SK-N-SH treated with all-trans-retinoic acid at 6 μM for 48 hours (cell line): ENCODE results near the gene SLC6A20.

Source experiments
- ATAC-seq: fragments of 200-7000 bp; cut with Tn5 transposase; 3 replicates; pipeline ENCODE4 v1.9.1; 2020; ENCODE audit warnings: mild to moderate bottlenecking, moderate library complexity
- ARNTL ChIP-seq: fragments of 450-650 bp; formaldehyde crosslinking; IDR thresholded peaks from 2 replicates; pipeline ENCODE4 v1.5.0; 2020; ENCODE audit warnings: low read depth, mild to moderate bottlenecking, moderate library complexity, borderline replicate concordance
- BACH2 ChIP-seq: fragments of 250-450 bp; sonication (Bioruptor Pico); IDR thresholded peaks from 2 replicates; pipeline ENCODE4 v1.9.0; 2021; ENCODE audit warnings: mild to moderate bottlenecking, borderline replicate concordance
- CREB5 ChIP-seq: fragments of 250-450 bp; sonication (Bioruptor Pico); IDR thresholded peaks from 2 replicates; pipeline ENCODE4 v1.5.1; 2020; ENCODE audit warnings: low read depth, mild to moderate bottlenecking, moderate library complexity
- CSDC2 ChIP-seq: fragments of 250-450 bp; sonication (Bioruptor Pico); IDR thresholded peaks from 2 replicates; pipeline ENCODE4 v1.5.0; 2020; ENCODE audit warnings: mild to moderate bottlenecking, moderate library complexity
- ESRRG ChIP-seq: fragments of 250-450 bp; sonication (Bioruptor Pico); IDR thresholded peaks from 2 replicates; pipeline ENCODE4 v1.6.1; 2021; ENCODE audit warnings: mild to moderate bottlenecking
- GLIS3 ChIP-seq: fragments of 250-450 bp; sonication (Bioruptor Pico); IDR thresholded peaks from 2 replicates; pipeline ENCODE4 v1.5.0; 2020; ENCODE audit warnings: mild to moderate bottlenecking, moderate library complexity
- ISL1 ChIP-seq: fragments of 250-450 bp; sonication (Bioruptor Pico); IDR thresholded peaks from 2 replicates; pipeline ENCODE4 v2.1.2; 2022; ENCODE audit warnings: mild to moderate bottlenecking, moderate library complexity
- OSR1 ChIP-seq: fragments of 250-450 bp; sonication (Bioruptor Pico); IDR thresholded peaks from 2 replicates; pipeline ENCODE4 v1.8.0; 2022; ENCODE audit warnings: moderate library complexity, mild to moderate bottlenecking, inconsistent platforms
- PATZ1 ChIP-seq: fragments of 250-450 bp; sonication (Bioruptor Pico); IDR thresholded peaks from 2 replicates; pipeline ENCODE4 v1.8.0; 2020; ENCODE audit warnings: mild to moderate bottlenecking, moderate library complexity, borderline replicate concordance
- POU6F1 ChIP-seq: fragments of 250-450 bp; sonication (Bioruptor Pico); IDR thresholded peaks from 2 replicates; pipeline ENCODE4 v1.8.0; 2021; ENCODE audit warnings: low read depth, mild to moderate bottlenecking, moderate library complexity, borderline replicate concordance
- PPARA ChIP-seq: fragments of 250-450 bp; sonication (Bioruptor Pico); IDR thresholded peaks from 2 replicates; pipeline ENCODE4 v1.5.0; 2020; ENCODE audit warnings: mild to moderate bottlenecking, borderline replicate concordance
- RARB ChIP-seq: fragments of 250-450 bp; sonication (Bioruptor Pico); IDR thresholded peaks from 2 replicates; pipeline ENCODE4 v1.8.0; 2021; ENCODE audit warnings: mild to moderate bottlenecking, moderate library complexity
- SNAI2 ChIP-seq: fragments of 250-450 bp; sonication (Bioruptor Pico); IDR thresholded peaks from 2 replicates; pipeline ENCODE4 v1.5.0; 2020; ENCODE audit warnings: mild to moderate bottlenecking, moderate library complexity
- TCF4 ChIP-seq: fragments of 250-450 bp; sonication (Bioruptor Pico); IDR thresholded peaks from 2 replicates; pipeline ENCODE4 v1.8.0; 2021; ENCODE audit warnings: mild to moderate bottlenecking, moderate library complexity, borderline replicate concordance
- TSHZ2 ChIP-seq: fragments of 250-450 bp; sonication (Bioruptor Pico); IDR thresholded peaks from 2 replicates; pipeline ENCODE4 v1.5.0; 2020; ENCODE audit warnings: mild to moderate bottlenecking, moderate library complexity
- ZC3H10 ChIP-seq: fragments of 250-450 bp; sonication (Bioruptor Pico); IDR thresholded peaks from 2 replicates; pipeline ENCODE4 v1.5.1; 2021; ENCODE audit warnings: mild to moderate bottlenecking, moderate library complexity
- ZFP3 ChIP-seq: fragments of 250-450 bp; sonication (Bioruptor Pico); IDR thresholded peaks from 2 replicates; pipeline ENCODE4 v1.5.0; 2020; ENCODE audit warnings: mild to moderate bottlenecking, moderate library complexity
- ZFP30 ChIP-seq: fragments of 450-650 bp; formaldehyde crosslinking; IDR thresholded peaks from 2 replicates; pipeline ENCODE4 v1.5.0; 2022; ENCODE audit warnings: mild to moderate bottlenecking, moderate library complexity
- ZNF565 ChIP-seq: fragments of 450-650 bp; formaldehyde crosslinking; conservative IDR thresholded peaks from 2 replicates; pipeline ENCODE4 v1.5.0; 2020; ENCODE audit warnings: low read depth, mild to moderate bottlenecking, moderate library complexity
- ZNF8 ChIP-seq: fragments of 450-650 bp; formaldehyde crosslinking; IDR thresholded peaks from 2 replicates; pipeline ENCODE4 v1.5.0; 2020; ENCODE audit warnings: mild to moderate bottlenecking, moderate library complexity

Gene SLC6A20

GRCh38 chr3:45803252-45803935, 7.1 kb upstream of the SLC6A20 start:
- no peak for ATAC-seq
- TF ChIP-seq TCF4: no peak
- TF ChIP-seq OSR1: no peak
- no peak for TF ChIP-seq POU6F1
- no peak for TF ChIP-seq CSDC2 (CRISPR knock-in tag)
- no peak for TF ChIP-seq SNAI2 (CRISPR knock-in tag)
- TF ChIP-seq ZC3H10: no peak
- TF ChIP-seq BACH2 (CRISPR knock-in tag): no peak
- no peak for TF ChIP-seq TSHZ2 (CRISPR knock-in tag)
- no peak for TF ChIP-seq ESRRG (CRISPR knock-in tag)

GRCh38 chr3:45802146-45802545, 5.8 kb upstream of the SLC6A20 start:
- ATAC-seq: no peak
- TF ChIP-seq CSDC2 (CRISPR knock-in tag) (no peak), ZFP30 (CRISPR knock-in tag) (no peak), SNAI2 (CRISPR knock-in tag) (no peak), BACH2 (CRISPR knock-in tag) (no peak), ZNF565 (CRISPR knock-in tag) (no peak)

GRCh38 chr3:45800611-45801010, 4.3 kb upstream of the SLC6A20 start:
- ATAC-seq: no peak
- TF ChIP-seq ZNF565 (CRISPR knock-in tag) (no peak), SNAI2 (CRISPR knock-in tag) (no peak), ESRRG (CRISPR knock-in tag) (no peak), TSHZ2 (CRISPR knock-in tag) (no peak), CREB5 (no peak), ZC3H10 (no peak), OSR1 (no peak), ZNF8 (CRISPR knock-in tag) (no peak), GLIS3 (CRISPR knock-in tag) (no peak), TCF4 (no peak), PATZ1 (no peak), ZFP30 (CRISPR knock-in tag) (no peak), ISL1 (CRISPR knock-in tag) (no peak), PPARA (CRISPR knock-in tag) (no peak), ARNTL (CRISPR knock-in tag) (no peak), BACH2 (CRISPR knock-in tag) (no peak), ZFP3 (CRISPR knock-in tag) (no peak), CSDC2 (CRISPR knock-in tag) (no peak), RARB (no peak)
- TF ChIP-seq, all 23 proteins: peak for 0
